Measurements from ENCODE around the gene PRSS36.
"Not testable (repeated sequence)": the region's sequence is repeated elsewhere in the genome, so short reads cannot be mapped to it uniquely, and the experiment has no call there.

PRSS36 gene

DNA sequence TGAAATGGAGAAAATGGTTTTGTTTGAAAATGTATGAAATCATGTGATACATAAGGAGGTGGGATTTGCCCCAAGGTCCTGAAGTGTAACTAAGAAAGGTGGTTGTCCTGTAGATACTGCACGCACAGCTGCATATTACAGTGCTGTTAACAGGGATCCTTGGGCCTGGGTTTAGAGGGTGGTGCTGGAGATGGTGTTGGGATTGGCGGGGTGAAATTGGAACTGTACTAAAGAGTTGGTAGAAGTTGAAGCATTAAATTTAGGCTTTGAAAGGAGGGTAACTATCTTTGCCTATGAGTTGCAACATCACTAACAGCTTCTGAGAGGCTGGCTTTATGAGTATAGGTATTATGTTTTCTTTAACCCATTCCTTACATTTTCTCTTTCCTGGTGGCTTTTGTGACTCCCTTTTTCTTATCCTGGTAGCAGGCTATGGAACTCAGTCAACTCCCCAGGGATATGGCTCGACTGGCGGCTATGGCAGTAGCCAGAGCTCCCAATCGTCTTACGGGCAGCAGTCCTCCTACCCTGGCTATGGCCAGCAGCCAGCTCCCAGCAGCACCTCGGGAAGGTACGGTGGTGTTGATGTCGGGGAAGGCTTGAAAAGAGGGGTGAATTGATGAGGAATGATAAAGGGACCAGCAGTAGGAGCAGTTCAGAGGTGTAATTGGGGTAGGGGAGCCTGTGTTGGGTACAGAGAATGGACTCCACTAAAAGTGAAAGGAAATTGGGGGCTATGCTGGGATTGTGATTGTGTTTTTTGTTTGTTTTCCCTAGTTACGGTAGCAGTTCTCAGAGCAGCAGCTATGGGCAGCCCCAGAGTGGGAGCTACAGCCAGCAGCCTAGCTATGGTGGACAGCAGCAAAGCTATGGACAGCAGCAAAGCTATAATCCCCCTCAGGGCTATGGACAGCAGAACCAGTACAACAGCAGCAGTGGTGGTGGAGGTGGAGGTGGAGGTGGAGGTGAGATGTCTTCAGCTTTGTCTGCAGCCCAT is 33.9 kb upstream of the PRSS36 start:
- FAIRE-seq = no peak

DNA sequence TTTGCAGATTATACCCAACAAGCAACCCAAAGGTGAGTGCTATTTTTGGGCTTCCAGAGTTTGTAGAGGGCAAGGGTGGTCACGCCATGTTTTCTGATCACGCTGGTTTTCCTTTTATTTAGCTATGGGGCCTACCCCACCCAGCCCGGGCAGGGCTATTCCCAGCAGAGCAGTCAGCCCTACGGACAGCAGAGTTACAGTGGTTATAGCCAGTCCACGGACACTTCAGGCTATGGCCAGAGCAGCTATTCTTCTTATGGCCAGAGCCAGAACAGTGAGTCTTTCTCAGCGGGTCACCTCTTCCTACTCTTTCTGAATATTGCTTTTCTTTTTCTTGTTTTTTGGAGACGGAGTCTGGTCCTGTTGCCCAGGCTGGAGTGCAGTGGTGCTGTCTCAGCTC is 32.5 kb upstream of the PRSS36 start:
- no peak for FAIRE-seq

DNA sequence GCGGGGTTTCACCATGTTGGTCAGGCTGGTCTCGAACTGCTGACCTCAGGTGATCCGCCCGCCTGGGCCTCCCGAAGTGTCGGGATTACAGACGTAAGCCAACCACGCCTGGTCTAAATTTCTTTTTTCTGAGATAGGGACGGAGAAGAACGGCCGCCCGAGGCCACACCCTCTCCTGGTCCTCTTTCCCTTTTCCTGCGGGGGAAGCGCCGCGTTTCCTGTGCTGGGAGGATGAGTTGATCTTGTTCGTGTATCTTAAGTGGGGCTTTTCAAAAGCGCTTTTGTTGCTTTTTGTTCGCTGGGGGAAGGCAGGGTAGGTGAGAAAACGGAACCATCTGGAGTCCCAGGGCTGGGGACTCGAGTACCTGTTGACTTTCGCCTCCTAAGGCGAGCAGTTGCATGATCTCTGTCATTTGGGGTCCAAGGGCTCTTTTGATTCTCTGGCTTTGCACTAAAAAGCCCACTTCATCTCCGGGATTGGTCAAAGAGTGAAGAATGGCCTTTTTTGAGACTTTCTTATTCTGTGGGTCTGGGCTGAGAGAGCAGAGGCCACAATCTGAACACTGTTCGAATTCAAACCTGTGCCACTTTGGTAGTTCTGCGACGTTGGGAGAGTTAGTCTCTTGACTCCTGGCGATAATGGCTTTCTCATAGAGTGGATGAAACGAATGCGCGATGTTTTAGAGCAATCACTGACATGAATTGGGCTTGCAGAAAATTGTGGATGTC is 31.4 kb upstream of the PRSS36 start:
- no peak for FAIRE-seq

GRCh38 chr16:31179747-31180459 is 30.0 kb upstream of the PRSS36 start, which contains the start of gene FUS:
Gene FUS (plus strand): TSS chr16:31180139. CDS start chr16:31180215, 76 bp downstream.
- FAIRE-seq = no peak

- no peak for FAIRE-seq
These were observed 29.4 kb upstream of the PRSS36 start for GRCh38 chr16:31179219-31179746.

DNA sequence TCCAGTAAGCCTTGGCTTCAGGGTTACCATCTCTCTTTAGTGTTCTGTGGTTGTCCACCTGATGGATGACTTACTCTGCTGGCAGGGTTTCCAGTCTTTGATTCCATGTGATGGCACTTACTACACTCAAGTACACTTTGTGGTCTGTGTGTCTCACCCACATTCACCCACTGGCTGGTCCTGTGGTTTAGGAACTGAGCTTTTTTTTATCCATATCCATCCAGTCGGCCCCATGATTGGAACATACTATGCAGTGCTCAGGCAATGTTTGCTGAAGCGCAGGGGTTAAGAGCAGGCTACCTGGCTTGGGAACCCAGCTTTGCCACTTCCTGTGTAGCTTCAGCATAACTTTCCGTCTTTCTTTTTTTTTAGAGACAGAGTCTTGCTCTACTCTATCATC is 27.3 kb upstream of the PRSS36 start:
- FAIRE-seq = no peak

DNA sequence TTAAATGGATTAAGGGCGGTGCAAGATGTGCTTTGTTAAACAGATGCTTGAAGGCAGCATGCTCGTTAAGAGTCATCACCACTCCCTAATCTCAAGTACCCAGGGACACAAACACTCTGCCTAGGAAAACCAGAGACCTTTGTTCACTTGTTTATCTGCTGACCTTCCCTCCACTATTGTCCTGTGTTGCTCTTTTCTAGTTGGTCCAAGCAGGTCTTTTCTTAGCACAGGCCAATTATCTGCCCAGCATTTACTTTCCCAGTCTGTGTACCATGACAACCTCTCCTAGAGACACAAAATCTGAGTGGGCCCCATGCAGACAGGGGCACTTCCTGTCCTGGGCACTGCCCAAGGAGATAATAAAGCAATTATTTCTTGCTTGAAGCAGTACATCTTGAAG is 20.2 kb upstream of the PRSS36 start:
- not testable (repeated sequence) for FAIRE-seq

DNA sequence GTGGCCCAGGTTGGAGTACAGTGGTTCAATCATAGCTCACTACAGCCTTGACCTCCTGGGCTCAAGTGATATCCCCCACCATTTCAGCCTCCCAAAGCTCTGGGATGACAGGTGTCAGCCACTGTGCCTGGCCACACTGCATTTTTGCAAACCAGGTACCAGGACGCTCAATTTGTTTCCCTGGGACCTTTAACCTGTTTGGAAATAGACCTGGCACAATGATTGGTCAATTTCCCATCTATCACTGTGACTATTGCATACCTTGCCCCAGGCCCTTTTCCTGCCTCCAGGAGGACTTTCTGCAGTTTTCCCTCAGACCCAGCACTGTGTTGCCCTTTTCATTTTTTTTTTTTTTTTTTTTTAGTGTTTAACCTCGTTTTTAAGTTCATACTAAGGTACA is 19.0 kb upstream of the PRSS36 start:
- no peak for FAIRE-seq

GRCh38 chr16:31167315-31167714 is 17.4 kb upstream of the PRSS36 start:
- no peak for FAIRE-seq

DNA sequence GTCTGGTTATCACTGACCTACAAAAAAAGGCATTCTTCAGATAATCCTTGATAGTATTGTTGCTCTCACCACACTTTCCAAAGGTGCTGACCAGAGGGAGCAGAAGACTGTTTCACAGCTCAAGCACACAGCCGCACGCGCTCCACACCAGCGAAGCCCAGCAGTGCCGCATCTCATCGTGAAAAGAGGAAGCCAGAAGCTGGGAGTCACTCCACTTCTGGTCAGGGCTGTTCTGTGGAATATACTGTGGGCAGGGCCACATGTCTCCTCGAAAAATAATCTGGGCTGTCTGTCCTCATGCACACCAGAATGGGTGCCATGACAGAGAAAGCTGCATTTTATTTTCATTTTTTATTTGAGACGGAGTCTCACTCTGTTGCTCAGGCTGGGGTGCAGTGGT is 7.3 kb upstream of the PRSS36 start:
- FAIRE-seq = no peak

DNA sequence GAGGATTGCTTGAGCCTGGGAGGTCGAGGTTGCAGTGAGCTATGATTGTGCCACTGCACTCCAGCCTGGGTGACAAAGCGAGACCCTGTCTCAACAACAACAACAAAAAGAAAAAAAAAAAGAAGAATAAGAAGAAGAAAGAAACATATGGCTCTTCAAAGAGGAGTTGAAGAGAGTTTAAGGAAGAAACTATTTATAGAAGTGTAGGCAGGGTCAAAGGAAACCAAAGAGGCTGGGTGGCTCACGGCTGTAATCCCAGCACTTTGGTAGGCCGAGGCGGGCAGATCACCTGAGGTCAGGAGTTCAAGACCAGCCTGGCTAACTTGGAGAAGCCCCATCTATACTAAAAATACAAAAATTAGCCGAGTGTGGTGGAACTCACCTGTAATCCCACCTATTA is 1.1 kb upstream of the PRSS36 start:
- not testable (repeated sequence) for FAIRE-seq

GRCh38 chr16:31149332-31149731 is 534 bp downstream of the PRSS36 start:
- no peak for FAIRE-seq

GRCh38 chr16:31148896-31149295 is 970 bp downstream of the PRSS36 start:
- FAIRE-seq = no peak

DNA sequence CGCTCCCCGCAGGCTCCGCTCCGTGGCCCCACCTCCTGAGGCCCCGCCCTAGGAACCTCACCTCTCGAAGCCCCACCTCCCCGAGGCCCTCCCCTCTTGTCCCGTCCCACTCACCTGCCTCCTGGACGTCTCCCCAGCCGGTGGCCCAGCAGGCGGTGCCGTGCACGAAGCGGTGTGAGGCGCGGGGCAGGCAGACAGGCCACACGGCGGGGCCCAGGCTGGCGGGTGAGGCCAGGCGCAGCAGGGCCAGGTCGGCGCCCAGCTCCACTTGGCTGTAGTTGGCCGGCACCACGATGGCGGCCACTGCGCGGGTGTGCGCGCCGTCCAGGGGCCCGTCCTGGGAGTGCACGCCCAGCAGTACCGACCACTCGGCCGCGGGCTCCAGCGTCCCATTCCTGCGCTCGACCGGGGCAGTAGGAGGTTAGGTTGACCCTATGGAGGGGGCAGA is 1.6 kb downstream of the PRSS36 start:
- FAIRE-seq = no peak

DNA sequence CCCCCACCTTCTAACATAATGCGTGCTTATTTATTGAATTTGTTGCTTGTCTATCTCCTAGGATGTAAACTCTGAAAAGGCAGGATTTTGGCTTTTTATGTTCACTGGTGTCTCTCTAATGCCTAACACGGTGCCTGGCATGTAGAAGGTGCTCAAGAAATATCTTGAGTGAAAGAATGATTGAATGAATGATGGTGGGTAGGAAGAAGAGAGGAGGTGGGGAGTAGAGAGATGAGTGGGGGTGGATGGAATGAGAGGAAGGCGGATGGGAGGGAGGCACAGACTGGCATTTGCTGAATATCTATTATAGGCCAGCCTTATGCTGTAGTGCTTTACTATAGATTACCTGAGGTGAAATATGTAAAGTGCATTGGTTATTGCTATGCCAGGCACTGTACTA is 2.3 kb downstream of the PRSS36 start:
- FAIRE-seq = no peak

- no peak for FAIRE-seq
These were observed 4.4 kb downstream of the PRSS36 start for GRCh38 chr16:31145398-31145990.

DNA sequence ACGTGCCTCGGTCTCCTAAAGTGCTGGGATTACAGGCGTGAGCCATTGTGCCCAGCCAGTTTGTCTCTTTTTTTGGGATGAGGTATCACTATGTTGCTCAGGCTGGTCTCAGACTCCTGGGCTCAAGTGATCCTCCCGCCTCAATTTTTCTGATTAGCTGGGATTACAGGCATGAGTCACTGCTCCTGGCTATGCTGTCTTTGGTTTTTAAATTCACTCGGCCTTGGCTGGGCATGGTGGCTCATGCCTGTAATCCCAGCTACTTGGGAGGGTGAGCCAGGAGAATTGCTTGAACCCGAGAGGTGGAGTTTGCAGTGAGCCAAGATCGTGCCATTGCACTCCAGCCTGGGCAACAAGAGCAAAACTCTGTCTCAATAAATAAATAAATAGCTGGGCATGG is 5.4 kb downstream of the PRSS36 start:
- not testable (repeated sequence) for FAIRE-seq

DNA sequence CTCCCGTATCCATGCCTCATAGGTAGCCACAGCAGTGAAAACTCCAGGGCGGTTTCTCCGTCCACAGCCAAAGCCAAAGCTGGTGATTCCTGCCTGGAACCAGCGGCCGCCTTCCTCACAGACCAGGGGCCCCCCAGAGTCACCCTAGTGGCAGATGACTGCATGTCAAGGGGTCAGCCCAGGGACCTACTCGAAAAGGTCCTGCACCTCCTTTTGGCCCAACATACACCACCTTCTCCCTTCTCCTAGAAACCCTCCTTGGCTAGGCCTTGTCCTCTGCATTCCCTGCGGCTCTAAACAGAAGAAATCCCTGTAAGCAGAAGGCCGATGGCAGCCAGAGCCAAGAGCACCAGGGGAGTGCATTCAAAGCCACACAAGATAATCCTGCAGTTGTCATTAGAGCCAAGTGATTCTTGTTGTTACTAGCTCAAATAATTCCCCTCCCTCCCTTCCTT is 6.1 kb downstream of the PRSS36 start:
- FAIRE-seq = no peak

- no peak for FAIRE-seq
These were observed 6.7 kb downstream of the PRSS36 start for GRCh38 chr16:31143011-31143693.

GRCh38 chr16:31142109-31143010 is 7.5 kb downstream of the PRSS36 start:
- FAIRE-seq = no peak
